Ovary (tissue), 3 donors: Measurements from ENCODE around the gene CBR3.

Experiments
- CTCF ChIP-seq, 3 donors: fragments of 450-650 bp in 2 of 3; fragments of 200-600 bp in 1 of 3; IDR thresholded peaks; one replicate each; pipeline versions ENCODE4 v1.5.1 to v1.8.0; 2016 to 2022; ENCODE audit warnings: antibody characterized with exemption in 3 of 3, mild to moderate bottlenecking in 1 of 3
- POLR2A ChIP-seq: fragments of 450-650 bp; IDR thresholded peaks from one replicate; pipeline ENCODE4 v1.6.1; 2017; ENCODE audit warnings: antibody characterized with exemption, mild to moderate bottlenecking, moderate library complexity
- donor health status: DM: no; HTN: no; CAD: no.

GRCh38 chr21:36087362-36088138 lies 47.3 kb upstream of the CBR3 start:
- TF ChIP-seq CTCF (IDR thresholded peaks at IDR 0.05) = no peak
- TF ChIP-seq POLR2A = no peak
